Dermis microvascular lymphatic vessel endothelial cell (primary cell): ENCODE results near the gene PYGM. TPM values are rescaled to one million over a fixed set of nuclear protein-coding genes. Genes with fewer than 3 reads are reported as not detected.

Experiments used
- DNase-seq, 2 donors: peaks; one replicate each; pipeline versions ENCODE4 v3.0.0 to v3.0.0-alpha.2; 2010; ENCODE audit warnings: low read depth in 2 of 2
- total RNA-seq: library from RNA; depleted of rRNA; stranded (reverse); fragments of >200 nt; gene quantifications from 2 replicates; pipeline ENCODE4 v1.2.1, GENCODE V29; 2014

Gene PYGM
- 0.13 TPM in 2 replicates for total RNA-seq

GRCh38 chr11:64759722-64760719 is at the start of gene PYGM:
TSS of gene PYGM (minus strand) at chr11:64759974. CDS start at chr11:64759898, 76 bp downstream.
- no peak for DNase-seq

- DNase-seq = no peak
These were observed 45.7 kb upstream of the PYGM start for GRCh38 chr11:64805481-64805880.

GRCh38 chr11:64804346-64805210 is 44.8 kb upstream of the PYGM start:
- no peak for DNase-seq

- no peak for DNase-seq
These were observed 44.1 kb upstream of the PYGM start for GRCh38 chr11:64803846-64804345.

GRCh38 chr11:64803158-64803845 is 43.5 kb upstream of the PYGM start, which contains the start of gene MAP4K2:
TSS of gene MAP4K2 (minus strand) at chr11:64803214. CDS start at chr11:64803149, 65 bp downstream.
- peak in 1 of 2 donors; percentile 77 for DNase-seq

GRCh38 chr11:64802370-64803157 is 42.8 kb upstream of the PYGM start:
- DNase-seq = no peak

GRCh38 chr11:64801561-64802369 is 42.0 kb upstream of the PYGM start:
- DNase-seq = peak in 1 of 2 donors; percentile 68

GRCh38 chr11:64801158-64801464 is 41.3 kb upstream of the PYGM start:
- DNase-seq = no peak

- no peak for DNase-seq
These were observed 40.8 kb upstream of the PYGM start for GRCh38 chr11:64800303-64801157.

- DNase-seq = peak in 1 of 2 donors; percentile 58
These were observed 40.0 kb upstream of the PYGM start for GRCh38 chr11:64799623-64800302.

GRCh38 chr11:64799256-64799622 is 39.5 kb upstream of the PYGM start:
- DNase-seq = no peak

GRCh38 chr11:64796757-64797541 is 37.2 kb upstream of the PYGM start:
- DNase-seq = no peak

- no peak for DNase-seq
These were observed 36.4 kb upstream of the PYGM start for GRCh38 chr11:64796047-64796756.

- no peak for DNase-seq
These were observed 34.8 kb upstream of the PYGM start for GRCh38 chr11:64794526-64794925.

GRCh38 chr11:64793271-64794160 is 33.7 kb upstream of the PYGM start:
- DNase-seq = peak in 1 of 2 donors; percentile 27

- no peak for DNase-seq
These were observed 32.7 kb upstream of the PYGM start for GRCh38 chr11:64792482-64792881.
